WI38 (cell line): ENCODE results near the gene PRAC1.

ENCODE experiments used
- H3K4me3 ChIP-seq: 2 replicates; pipeline ENCODE4 v1.5.1; 2011; ENCODE audit warnings: low read depth, mild to moderate bottlenecking, control low read depth, low read length
- CTCF ChIP-seq: IDR thresholded peaks from 2 replicates; pipeline ENCODE4 v1.5.1; 2012; ENCODE audit warnings: low read depth, mild to moderate bottlenecking, control low read depth, low read length

PRAC1 gene

DNA sequence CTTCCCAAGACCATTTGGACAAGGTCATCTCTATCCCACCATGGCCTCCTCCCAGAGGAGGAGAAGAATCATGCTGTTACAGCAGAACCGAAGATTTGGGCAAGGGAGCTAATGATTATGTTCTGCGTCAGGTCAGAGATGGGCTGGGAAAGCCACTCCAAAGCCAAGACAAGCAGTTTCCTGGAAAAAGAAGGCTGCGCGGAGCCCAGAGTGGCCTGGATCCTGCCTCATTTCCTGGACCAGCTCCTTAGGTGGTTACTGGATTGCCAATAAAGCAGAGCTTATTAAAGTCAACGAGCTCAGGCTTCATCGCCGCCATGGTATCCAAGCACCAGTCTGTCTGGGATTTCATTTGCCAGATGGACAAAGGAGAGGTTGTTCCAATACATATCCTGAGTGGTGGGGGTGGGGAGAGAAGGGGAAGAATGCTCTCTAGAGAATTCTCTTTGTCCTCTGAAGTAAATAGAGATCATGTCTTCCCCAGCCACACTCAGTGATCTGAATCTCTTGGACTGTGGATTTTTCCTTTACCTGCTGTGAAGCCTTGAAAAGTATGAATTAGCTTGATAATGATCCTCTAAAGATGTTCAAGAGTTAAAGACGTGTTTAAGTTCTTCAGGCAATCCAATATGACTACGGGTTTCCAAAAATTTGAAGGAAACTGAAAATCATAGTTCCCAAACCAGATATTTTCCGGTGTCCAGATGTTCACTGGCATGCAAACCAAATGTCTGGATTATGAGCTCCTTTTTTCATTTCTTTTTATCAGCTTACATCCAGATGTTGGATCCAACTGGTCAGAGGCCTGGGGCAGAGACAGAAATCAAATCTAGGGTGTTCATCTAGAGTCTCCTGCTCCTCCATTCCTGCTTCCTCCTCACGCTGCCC lies 17.7 kb downstream of the PRAC1 start:
- no peak overlapping the region for H3K4me3 ChIP-seq
- no peak for TF ChIP-seq CTCF

DNA sequence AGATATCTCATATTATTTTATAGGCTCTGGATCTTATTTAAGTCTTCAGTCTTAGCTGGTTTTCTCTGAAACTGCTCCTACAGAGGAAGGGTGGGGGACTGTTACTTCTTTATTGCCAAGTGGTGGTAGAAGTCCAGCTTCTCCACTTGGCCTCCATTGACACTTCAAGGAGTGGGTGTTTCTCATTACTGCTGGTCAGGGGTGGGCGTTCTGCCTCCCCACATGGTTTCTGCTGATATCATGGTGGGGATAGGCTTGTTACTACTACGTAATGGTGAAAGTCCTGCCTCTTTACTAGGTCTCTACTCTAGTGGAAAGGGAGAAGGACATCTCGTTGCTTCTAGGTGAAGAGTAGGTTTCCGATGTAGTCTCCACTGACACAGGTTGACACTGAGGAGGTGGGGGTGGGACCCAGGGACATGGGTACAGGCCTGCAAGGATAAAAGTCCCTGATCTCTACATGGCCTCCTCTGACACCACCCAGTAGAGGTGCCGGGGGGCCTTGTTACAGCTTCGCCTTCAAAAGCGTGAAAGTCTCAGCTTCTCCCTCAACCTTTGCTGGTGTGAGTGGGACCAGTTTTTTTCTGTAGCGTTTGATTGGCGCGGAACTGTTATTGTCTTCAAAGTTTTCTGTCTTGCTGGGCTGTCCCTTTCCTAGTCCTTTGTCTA lies 20.3 kb downstream of the PRAC1 start:
- TF ChIP-seq CTCF, result no peak
- no peak overlapping the region for H3K4me3 ChIP-seq

DNA sequence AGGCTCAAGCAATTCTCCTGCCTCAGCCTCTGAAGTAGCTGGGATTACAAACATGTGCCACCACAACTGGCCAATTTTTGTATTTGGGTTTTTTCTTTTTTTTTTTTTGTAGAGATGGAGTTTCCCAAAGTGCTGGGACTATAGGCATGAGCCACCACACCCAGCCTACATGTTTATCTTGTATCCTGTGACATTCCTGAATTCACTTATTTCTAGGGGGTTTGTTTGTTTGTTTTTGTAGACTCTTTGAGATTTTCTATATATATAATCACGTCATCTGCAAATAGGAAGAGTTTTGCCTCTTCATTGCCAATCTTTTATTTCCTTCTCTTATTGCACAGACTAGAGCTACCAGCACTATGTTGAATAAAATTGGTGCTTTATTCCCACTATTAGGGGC lies 29.1 kb downstream of the PRAC1 start:
- H3K4me3 ChIP-seq, result no peak overlapping the region
- TF ChIP-seq CTCF, result no peak

DNA sequence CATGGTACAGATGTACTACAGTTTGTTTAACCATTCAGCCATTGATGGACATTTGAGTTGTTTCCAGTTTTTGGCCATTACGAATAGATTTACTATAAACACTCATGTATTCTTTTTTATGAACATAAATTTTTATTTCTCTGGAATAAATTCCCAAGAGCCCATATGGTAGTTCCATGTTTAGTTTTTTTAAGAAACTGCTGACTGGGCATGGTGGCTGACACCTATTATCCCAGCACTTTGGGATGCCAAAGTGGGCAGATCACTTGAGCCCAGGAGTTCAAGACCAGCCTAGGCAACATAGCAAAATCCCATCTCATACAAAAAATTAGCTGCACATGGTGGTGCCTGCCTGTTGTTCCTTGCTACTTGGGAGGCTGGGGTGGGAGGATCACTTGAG lies 30.3 kb downstream of the PRAC1 start:
- H3K4me3 ChIP-seq, result no peak overlapping the region
- TF ChIP-seq CTCF, result no peak

- H3K4me3 ChIP-seq, result no peak overlapping the region
- no peak for TF ChIP-seq CTCF
Measured at GRCh38 chr17:48690655-48691054, 31.7 kb downstream of the PRAC1 start.

DNA sequence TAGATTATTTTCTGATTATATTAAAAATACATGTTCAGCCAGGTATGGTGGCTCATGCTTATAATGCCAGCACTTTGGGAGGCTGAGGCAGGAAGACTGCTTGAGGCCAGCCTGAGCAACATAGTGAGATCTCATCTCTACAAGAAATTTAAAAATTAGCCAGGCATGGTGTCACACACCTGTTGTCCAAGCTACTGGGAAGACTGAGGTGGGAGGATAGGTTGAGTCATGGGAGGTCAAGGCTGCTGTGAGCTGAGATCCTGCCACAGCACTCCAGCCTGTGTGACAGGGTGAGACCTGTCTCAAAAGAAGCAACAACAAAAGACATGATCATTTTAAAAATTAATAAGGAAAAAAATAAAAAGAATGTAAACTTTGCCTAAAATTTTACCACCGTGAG lies 40.7 kb downstream of the PRAC1 start:
- no peak for TF ChIP-seq CTCF
- H3K4me3 ChIP-seq, result no peak overlapping the region
